GM19467 (cell line): ENCODE results near the gene INSL3.

Experiments used
- ATAC-seq: cut with Tn5 transposase; IDR thresholded peaks from one replicate; pipeline ENCODE4 v1.9.1; 2021; ENCODE audit warnings: mild to moderate bottlenecking, moderate library complexity; ENCODE audit not compliant: unreplicated experiment

INSL3 gene, protein sequence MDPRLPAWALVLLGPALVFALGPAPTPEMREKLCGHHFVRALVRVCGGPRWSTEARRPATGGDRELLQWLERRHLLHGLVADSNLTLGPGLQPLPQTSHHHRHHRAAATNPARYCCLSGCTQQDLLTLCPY

DNA sequence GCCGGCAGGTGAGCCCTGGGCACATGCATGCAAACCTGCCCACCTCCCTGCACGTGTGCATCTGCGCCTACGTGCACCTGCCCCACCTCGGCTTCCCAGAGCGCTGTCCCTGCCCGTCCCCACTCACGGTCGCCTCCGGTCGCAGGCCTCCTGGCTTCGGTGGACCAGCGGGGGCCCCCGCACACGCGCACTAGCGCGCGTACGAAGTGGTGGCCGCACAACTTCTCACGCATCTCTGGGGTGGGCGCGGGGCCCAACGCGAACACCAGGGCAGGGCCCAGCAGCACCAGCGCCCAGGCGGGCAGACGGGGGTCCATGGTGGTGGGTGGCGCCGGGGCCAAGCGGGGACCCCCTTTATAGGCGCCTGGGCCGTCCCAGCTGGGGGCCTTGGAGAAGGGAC is at the start of gene INSL3:
INSL3 (minus strand) TSS at position 330 of the 400 bp plus-strand sequence; CDS start at position 317, 13 bp downstream.
- ATAC-seq = no peak

DNA sequence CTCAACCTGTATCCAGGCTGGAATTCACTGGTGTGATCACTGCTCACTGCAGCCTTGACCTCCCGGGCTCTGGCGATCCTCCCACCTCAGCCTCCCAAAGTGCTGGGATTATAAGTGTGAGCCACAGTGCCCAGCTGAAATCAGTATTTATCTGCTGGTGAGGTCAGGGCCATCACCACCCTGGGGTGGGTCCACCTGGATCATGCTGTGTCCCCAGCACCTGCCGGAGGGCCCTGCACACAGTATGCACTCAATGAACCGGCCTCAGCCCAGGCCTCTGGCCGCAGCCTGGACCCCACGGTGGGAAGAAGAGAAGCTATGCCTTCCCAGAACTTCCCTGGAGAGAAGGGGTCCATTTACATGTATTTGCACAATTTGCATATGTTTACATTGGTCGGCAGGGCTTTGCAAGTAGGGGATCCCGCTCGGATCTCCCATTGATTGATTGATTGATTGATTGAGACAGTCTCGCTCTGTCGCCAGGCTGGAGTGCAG is 47.8 kb upstream of the INSL3 start:
- ATAC-seq = no peak

DNA sequence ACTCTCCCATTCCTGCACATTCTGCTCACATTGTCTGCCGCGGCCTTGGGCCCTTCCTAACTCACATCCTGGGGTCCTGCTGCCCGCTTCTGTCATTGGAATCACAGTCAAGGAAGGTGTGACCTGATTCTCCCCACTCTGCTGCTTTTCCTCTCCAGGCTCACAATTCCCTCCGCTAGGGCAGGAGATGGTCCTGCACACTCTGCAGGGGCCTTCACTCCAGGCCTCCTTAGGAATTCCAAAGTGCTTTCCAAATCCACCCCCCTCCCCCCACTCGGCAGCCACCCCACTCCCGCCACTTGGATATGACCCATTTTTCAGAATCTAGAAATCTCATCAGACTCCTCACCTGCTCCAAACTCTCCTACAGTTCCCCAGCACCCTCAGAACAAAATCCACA is 47.4 kb upstream of the INSL3 start:
- no peak for ATAC-seq

DNA sequence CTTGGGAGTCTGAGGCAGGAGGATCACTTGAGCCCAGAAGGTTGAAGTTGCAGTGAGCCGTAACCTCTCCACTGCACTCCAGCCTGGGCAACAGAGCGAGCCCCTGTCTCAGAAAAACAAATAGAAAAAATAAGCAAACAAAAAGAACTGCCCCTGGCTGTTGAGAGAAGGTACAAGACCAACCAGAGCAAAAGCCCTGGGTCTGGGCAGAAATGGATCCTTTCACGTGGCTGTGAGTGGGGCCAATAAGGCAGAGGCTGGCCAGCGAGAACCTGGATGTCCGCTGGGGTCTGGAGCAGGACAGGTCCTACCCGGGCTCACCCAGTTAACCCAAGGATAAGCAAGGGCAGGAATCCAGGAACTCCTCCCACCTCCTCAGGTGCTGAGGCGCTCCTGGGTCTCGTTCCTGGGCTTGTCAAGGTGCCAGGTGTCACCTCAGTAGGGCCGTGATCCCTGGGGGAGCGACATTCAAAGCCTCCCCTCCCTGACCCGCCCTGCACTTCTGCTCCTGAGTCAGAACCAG is 45.7 kb upstream of the INSL3 start:
- no peak for ATAC-seq

DNA sequence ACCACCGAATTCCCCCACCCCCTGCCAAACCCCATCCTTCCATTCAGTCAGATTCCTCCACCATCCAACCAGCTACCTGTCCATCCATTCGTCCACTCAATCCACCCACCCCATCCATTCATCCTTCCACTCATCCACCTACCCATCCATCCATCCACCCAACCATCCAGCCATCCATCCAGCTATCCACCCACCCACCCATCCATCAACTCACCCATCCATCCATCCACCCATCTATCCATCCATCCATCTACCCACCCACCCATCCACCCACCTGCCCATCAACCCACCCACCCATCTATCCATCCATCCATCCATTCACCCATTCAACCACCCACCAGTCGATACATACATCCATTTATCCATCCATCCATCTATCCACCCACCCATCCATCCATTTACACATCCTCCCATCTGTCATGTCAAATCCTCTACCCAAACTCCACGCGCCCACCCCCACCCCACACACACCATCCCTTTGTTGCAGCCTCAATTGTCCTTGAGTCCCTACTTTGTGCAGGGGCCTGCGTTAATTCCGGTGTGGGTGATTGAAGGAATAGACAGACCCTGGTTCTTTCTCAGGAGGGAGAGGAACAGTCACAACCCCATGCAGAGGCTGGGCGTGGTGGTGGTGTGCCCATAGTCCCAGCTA is 45.1 kb upstream of the INSL3 start:
- ATAC-seq = no peak

DNA sequence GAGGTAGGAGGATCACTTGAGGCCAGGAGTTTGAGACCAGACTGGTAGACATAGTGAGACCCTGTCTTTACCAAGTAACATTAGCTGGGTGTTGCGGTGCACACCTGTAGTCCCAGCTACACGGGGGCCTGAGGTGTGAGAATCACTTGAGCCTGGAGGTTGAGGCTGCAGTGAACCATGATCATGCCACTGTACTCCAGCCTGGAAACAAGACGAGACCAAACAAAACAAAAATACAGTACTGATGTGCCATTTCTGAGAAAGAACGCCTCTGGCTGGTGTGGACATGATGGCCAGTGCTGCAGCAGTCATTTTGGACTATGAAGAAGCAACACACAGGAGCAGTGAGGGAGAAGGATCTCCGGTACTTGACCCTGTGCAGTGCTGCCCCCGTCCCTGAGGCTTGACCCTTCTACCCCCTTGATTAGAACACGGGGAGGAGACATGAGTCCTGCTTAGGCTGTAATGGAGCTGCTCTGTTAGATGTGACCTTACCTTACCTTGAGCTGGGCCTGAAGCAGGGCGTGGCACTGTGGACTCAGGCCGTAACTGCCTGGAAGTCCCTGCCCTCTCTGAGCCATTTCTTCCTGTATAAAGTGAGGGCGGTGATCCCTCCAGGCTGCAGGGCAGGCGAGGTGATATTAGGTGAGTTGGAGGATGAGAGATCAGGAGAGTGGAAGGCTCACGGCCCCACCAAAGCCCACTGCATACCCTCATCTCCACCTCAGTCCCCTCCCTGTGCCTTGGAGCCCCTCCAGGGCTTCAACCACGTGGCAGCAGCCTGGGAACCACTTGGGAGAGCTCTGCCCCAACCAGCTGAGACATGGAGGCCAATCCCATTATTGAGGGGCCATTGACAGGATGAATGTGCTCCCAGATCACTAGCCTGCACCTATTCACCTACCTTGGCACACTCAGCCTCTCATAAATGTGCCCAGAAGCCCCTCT is 44.3 kb upstream of the INSL3 start:
- ATAC-seq = no peak

DNA sequence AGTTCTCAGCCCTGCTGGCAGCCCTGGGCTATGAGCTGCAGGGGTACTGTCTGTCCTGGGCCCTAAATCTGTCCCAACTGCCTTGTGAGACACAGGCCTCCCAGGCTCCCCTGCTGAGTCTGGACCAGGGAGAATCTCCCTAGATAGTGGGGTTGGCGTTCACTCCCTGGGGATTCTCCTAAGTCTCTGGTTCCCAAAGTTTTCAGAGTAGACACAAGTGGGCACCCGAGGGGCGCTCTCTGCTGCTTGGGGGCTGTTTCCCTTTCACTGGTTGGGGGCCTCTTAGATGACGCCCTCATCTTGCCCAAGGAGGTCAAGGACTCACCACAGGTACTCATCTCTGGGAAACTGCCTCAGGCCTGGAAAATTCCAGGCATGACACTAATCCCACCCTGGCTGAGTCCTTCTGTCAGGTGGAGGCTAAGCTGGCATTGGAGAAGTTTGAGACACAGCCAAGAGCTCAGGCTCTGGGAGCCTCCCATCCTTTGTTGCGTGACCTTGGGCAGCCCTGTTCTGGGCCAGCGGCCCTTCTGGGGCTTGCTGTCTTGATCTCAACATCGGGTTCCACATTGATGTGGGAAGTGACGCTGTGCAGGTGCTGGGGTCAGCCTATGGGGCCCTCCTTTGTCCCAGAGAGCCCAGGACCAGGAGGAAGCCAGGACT is 42.3 kb upstream of the INSL3 start:
- no peak for ATAC-seq

DNA sequence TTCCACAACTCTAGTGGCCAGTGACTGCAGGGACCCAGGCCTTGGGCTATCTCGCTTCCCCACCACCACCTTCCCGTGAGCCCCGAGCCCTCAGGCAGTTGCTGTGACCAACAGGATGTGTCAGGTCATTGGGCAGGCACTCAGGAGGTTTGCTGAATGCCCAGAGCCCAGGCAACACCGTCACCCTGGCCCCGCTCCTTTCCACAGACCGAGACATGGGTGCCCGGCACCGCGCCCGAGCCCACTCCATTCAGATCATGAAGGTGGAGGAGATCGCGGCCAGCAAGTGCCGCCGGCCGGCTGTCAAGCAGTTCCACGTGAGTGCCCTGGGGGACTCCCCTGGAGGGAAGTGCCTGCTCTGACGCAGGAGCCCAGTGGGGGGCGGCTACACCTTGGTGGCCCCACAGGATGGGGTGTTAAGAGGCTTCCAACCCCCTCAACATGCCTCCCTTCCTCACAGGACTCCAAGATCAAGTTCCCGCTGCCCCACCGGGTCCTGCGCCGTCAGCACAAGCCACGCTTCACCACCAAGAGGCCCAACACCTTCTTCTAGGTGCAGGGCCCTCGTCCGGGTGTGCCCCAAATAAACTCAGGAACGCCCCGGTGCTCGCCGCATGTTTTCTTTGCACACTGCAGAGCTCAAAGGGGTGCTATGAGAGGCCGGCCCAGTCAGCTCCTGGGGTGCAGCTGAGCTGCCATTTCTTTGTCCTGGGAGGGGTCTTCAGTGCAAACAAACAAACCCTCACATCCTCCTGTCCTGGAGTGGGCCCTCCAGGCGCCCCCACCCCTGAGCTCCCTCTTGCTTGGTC is 41.6 kb upstream of the INSL3 start:
- no peak for ATAC-seq

DNA sequence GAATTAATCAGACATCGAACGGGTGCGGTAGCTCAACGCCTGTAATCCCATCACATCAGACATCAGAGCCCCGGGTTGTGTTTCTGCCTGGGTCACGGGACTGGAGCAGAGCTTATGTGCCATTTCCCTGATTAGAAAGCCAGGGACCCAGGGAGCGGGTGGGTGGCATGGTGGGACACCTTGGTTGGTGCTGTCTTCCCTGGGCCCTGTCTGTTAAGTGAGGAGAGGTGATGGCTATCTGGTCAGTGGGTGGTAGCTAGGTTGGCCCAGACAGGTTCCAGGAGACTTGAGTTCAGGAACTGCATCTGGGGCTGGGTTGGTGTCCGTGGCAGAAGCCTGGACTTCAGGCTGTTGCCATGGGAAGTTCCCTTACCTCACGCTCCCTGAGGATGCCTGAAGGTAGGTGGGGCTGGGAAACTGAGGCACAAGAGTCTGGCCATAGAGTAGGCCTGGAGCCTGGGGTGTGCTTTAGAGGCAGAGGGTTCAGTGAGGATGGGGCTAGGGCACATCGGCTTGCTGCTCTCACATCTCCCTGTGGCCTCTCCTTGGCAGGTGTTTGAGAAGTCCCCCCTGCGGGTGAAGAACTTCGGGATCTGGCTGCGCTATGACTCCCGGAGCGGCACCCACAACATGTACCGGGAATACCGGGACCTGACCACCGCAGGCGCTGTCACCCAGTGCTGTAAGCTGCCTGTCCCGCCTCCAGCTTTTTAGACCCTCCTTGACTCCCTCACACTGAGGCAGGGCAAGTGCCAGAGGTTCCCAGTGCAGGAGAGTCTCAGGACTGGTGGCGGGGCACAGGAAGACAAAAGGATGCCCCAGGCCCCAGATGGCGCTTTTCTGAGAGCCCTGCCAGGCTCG is 40.5 kb upstream of the INSL3 start:
- ATAC-seq = no peak

DNA sequence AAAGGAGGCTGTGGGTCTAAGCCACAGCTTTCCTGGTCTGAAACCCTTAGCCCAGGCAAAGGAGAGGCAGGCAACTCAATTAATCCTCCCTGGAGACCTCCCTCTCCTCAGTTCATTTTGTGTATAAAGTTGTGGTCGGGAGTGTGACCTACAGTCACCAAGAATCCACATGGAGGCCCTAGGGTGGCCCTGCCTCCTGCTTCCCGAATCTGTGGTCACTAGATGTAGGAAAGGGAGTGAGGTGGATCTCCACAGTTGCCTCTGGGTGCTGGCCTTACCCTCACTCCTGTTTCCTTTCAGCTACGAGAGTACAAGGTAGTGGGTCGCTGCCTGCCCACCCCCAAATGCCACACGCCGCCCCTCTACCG is 39.7 kb upstream of the INSL3 start:
- ATAC-seq = no peak

DNA sequence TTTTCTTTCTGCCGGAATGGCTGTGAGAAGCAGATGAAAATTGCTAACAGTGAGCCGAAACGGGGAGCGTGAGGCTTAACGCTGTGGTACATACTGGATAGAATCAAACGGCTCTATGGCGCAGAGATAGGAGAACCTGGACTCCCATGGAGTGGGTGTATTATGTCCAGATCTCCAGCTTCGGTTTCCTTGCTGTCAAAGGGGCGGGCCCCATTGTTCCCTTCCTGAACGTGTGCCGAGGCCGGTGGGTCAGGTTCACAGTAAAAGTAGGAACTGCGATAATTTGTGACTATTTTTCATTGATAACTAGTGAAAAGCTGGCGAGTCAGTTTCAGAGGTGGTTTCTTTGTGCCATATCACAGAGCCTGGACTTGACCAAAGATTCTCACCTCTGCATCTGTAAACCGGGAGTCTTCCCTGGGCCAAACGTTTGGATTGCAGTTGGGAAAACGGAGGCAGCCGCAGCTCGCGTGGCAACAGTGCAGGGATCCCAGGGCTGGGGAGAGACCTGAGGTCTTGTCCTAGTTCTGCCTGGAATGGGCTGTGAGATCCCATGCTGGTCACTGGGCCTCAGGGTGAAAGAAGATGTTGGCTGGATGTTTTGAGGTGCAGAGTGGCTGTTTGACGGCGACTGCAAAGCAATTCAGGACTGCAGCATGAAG is 39.1 kb upstream of the INSL3 start:
- ATAC-seq = no peak

DNA sequence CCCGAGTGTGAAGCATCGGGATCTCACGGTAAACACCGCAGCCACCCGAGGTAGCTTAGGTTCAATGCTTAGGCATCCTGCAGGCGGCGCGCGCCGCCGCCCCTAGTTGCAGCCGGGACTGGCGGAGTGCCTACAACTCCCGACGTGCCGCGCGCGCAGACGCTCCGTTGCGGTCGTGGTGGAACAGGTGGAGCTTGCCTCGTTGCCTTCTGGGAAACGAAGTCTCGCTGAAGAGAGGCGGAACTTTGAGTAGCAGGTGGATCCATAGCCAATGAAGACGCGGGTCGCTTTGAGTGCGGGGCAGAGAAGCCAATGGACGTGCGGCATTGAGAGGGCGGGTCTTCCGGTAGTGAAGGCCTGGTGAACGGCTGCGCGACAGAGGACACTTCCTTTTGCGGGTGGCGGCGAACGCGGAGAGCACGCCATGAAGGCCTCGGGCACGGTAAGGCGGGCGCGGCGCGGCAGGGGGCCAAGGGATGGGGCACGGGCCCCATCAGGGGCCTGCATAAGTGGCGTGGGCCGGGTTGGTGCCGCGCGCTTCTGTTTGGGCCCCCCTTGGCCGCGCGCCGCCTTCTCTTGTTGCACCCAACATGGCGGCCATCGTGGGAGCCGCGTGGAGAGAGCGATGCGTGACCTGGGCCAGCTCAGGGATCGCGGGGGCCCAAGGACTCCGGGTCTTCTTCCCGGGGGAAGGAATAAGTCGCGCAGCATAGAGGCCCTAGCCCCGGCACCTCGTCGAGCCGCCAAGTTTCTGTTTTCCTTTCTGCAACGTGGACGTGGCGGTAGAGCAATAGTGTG is 38.4 kb upstream of the INSL3 start, which contains the start of gene RPL18A:
RPL18A (plus strand) TSS at position 378 of the 798 bp plus-strand sequence; CDS start at position 425, 47 bp downstream.
- ATAC-seq = peak; percentile 93

DNA sequence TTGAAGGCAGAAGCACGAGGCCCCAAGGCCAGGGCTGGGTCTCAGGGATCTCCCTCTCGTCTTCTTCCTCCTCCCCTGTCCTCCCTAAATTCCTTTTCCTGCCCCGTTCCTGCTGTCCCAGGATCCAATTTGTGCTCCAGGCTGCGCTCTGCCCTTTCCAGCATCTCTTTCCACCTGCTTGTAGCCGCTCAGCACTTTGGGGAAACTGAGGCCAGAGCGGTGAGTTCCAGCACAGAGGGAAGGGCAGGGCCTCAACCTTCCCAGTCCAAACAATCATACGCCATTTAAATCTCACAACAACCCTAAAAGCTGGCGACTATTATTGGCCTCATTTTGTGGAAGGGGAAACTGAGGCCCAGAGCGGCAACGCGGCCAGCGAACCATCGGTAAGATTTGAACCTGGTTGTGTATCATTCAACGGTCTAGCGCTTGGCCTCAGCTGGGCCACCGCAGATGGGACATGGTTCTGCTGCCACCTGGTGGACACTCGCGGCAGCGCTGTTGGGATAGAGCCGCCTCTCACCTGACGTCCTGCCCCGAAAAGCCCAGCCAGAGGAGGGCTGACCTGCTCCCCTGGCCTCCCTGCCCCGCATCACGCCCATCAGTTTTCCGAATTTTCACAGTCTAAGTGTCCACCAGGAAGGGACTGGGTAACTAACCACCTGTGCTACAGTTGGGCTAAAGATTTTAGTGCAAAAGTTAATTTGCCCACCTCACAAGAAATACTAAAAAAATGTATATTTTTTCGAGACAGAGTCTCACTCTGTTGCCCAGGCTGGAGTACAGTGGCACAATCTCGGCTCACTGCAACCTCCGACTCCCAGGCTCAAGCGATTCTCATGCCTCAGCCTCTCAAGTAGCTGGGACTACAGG is 34.2 kb upstream of the INSL3 start:
- no peak for ATAC-seq

DNA sequence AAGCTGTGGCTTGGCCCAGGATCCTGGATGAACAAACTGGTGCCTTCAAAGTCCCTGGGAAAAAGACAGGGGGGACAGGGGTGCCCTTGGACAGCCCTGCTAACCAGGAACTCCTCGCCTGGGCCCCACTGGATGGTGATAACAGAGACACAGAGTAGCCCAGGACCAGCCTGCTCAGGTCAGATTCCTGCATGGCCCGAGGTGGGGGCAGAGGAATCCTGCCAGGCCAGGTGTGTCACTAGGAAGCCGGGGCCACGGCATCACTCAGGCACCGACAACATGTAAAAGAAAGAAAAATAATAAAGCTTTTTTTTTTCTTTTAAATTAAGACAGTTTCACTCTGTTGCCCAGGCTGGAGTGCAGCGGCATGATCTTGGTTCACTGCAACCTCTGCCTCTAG is 32.7 kb upstream of the INSL3 start:
- ATAC-seq = no peak

DNA sequence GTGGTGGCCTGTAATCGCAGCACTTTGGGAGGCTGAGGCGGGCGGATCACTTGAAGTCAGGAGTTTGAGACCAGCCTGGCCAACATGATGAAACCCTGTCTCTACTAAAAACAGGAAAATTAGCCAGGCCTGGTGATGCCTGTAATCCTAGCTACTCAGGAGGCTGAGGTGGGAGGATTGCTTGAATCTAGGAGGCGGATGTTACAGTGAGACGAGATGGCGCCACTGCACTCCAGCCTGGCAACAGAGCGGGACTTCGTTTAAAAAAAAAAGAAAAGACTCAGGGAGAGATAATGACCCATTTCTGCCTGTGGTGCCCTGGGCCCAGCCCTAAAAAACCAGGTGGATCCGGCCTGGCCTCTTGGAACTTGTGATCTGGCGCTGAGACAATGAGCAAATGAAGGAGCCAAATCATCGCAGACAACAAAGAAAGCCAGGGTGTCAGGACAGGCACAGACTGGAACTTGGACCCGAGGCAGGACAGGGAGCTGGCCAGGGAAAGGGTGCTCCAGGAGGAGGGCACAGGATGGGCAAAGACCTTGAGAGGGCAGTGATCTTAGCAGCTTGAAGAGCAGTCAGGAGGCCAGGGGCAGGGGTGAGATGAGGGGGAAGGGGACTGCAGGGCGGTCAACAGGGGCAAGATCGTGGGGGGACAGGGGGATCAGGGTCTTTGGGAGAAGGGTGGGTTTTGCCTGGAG is 27.4 kb upstream of the INSL3 start:
- no peak for ATAC-seq
